GM12875 (cell line): ENCODE results near the gene DOCK4.

Experiments
- H3K4me3 ChIP-seq: one replicate; pipeline ENCODE4 v1.5.1; 2011; ENCODE audit warnings: low read depth, low read length, control low read depth
- CTCF ChIP-seq: IDR thresholded peaks from 2 replicates; pipeline ENCODE4 v1.5.1; 2011; ENCODE audit warnings: low read depth, mild to moderate bottlenecking, control low read depth, inconsistent platforms, low read length, moderate library complexity, borderline replicate concordance; ENCODE audit not compliant: insufficient read depth

Gene DOCK4

DNA sequence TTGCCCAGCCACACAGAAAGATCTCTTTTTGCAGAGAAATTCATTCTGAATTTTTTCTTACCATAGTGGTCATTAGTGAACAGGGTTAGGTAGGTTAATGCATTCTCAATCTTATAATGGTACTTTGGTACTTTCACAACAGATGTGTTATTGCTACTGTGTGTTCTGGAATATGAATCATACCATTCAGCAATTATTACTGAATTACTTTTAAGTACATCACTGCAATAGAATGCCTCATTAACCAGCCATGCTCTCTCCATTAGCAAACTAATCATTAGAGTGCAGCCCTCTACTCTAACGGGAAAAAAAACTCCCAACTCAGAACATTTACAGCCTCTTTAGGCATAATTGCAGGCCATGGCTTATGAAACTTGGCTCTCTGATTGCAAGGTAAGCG is 102.1 kb downstream of the DOCK4 start:
- H3K4me3 ChIP-seq, result no peak overlapping the region
- no peak for TF ChIP-seq CTCF

- no peak overlapping the region for H3K4me3 ChIP-seq
- TF ChIP-seq CTCF, result no peak
These were observed 103.0 kb downstream of the DOCK4 start for GRCh38 chr7:112103246-112103645.

GRCh38 chr7:112101201-112101846 is 104.9 kb downstream of the DOCK4 start:
- no peak overlapping the region for H3K4me3 ChIP-seq
- TF ChIP-seq CTCF, result no peak

GRCh38 chr7:112097524-112097923 is 108.7 kb downstream of the DOCK4 start:
- no peak for TF ChIP-seq CTCF
- H3K4me3 ChIP-seq, result no peak overlapping the region

DNA sequence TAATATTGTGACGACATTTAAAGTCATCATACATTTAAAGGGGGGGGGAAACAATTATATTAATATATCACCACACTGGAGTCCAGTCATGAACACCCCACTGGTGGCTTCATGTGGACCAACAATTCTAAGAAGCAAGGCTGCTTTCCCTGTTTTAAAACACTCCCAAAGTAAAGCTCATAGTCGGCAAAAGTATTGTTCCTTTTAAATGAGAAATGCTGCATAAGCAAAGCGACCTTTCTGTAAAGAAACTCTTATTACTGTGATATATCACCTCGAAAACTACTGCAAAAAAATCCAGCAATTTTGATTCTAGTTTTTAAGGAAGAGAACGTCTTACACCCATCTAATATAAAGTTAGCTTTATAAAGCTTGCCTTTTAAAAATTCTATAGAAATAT is 112.8 kb downstream of the DOCK4 start:
- no peak for TF ChIP-seq CTCF
- H3K4me3 ChIP-seq, result no peak overlapping the region

- no peak overlapping the region for H3K4me3 ChIP-seq
- no peak for TF ChIP-seq CTCF
These were observed 113.3 kb downstream of the DOCK4 start for GRCh38 chr7:112092709-112093395.

DNA sequence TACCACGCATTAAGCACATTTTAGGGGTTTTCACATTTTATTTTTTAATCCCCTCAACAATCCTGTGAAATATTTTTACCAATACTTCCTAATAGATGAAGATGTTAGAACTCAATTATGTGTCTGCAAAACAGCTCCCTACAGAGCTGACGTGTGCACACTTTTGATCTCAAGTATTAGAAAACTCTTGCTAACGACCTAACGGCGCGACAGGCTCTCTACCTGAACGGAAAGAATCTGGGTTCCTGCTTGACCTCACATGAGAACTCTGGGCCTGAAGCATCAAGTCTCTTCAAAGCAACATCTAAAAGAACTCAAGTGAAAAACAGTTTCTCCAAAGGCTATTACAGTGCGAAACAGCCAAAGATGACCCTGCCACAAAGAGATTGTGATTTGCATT is 113.9 kb downstream of the DOCK4 start:
- H3K4me3 ChIP-seq, result no peak overlapping the region
- no peak for TF ChIP-seq CTCF
